H9 (cell line): Measurements from ENCODE around the gene VRK2. TPM values are rescaled to one million over a fixed set of nuclear protein-coding genes. Genes with fewer than 3 reads are reported as not detected.

Source experiments
- DNase-seq: peaks from one replicate; pipeline ENCODE4 v3.0.0-alpha.2; 2017
- H2AFZ ChIP-seq: one replicate; pipeline ENCODE4 v1.6.1; 2013; ENCODE audit warnings: mild to moderate bottlenecking, low read length, control low read depth, moderate library complexity
- H2AK5ac ChIP-seq: 2 replicates; pipeline ENCODE4 v1.6.1; 2013; ENCODE audit warnings: low read length, control low read depth, mixed read lengths; ENCODE audit not compliant: insufficient read length
- H2BK120ac ChIP-seq: one replicate; pipeline ENCODE4 v1.6.1; 2013; ENCODE audit warnings: low read depth, mild to moderate bottlenecking, low read length, control low read depth, inconsistent platforms; ENCODE audit not compliant: poor library complexity, severe bottlenecking
- H2BK12ac ChIP-seq: 2 replicates; pipeline ENCODE4 v1.6.1; 2013; ENCODE audit warnings: low read length, control low read depth, mixed read lengths, low read depth; ENCODE audit not compliant: insufficient read length
- H2BK15ac ChIP-seq: 2 replicates; pipeline ENCODE4 v1.6.1; 2013; ENCODE audit warnings: low read depth, low read length, control low read depth
- H2BK20ac ChIP-seq: one replicate; pipeline ENCODE4 v1.6.1; 2013; ENCODE audit warnings: low read depth, mild to moderate bottlenecking, low read length, control low read depth, inconsistent platforms; ENCODE audit not compliant: poor library complexity, severe bottlenecking
- H2BK5ac ChIP-seq: 2 replicates; pipeline ENCODE4 v1.6.1; 2013; ENCODE audit warnings: low read length, control low read depth, mixed read lengths; ENCODE audit not compliant: insufficient read length
- H3K14ac ChIP-seq: 2 replicates; pipeline ENCODE4 v1.6.1; 2013; ENCODE audit warnings: low read length, control low read depth; ENCODE audit not compliant: insufficient read depth
- H3K18ac ChIP-seq: 2 replicates; pipeline ENCODE4 v1.6.1; 2013; ENCODE audit warnings: low read depth, mild to moderate bottlenecking, mixed read lengths, low read length, control low read depth; ENCODE audit not compliant: insufficient read length
- H3K23ac ChIP-seq: 2 replicates; pipeline ENCODE4 v1.6.1; 2013; ENCODE audit warnings: low read length, control low read depth, mixed read lengths, low read depth; ENCODE audit not compliant: insufficient read length
- H3K23me2 ChIP-seq: 2 replicates; pipeline ENCODE4 v1.6.1; 2013; ENCODE audit warnings: low read depth, mild to moderate bottlenecking, mixed read lengths, low read length, control low read depth; ENCODE audit not compliant: insufficient read length, poor library complexity, severe bottlenecking
- H3K27ac ChIP-seq: 2 replicates; pipeline ENCODE4 v1.5.1; 2013; ENCODE audit warnings: low read length, control low read depth, mixed read lengths, low read depth; ENCODE audit not compliant: insufficient read length
- H3K27me3 ChIP-seq: 2 replicates; pipeline ENCODE4 v1.6.1; 2013; ENCODE audit warnings: low read length, control low read depth, inconsistent platforms; ENCODE audit not compliant: insufficient read depth
- H3K4ac ChIP-seq: 2 replicates; pipeline ENCODE4 v1.6.1; 2013; ENCODE audit warnings: low read depth, mild to moderate bottlenecking, control low read depth, inconsistent platforms, low read length, moderate library complexity
- H3K4me1 ChIP-seq: 2 replicates; pipeline ENCODE4 v1.6.1; 2013; ENCODE audit warnings: low read length, control low read depth, inconsistent platforms; ENCODE audit not compliant: insufficient read depth
- H3K4me2 ChIP-seq: 2 replicates; pipeline ENCODE4 v1.6.1; 2013; ENCODE audit warnings: low read length, control low read depth, mixed read lengths; ENCODE audit not compliant: insufficient read length, insufficient read depth
- H3K56ac ChIP-seq: 2 replicates; pipeline ENCODE4 v1.6.1; 2013; ENCODE audit warnings: low read depth, mild to moderate bottlenecking, mixed read lengths, low read length, control low read depth; ENCODE audit not compliant: insufficient read length
- H3K79me1 ChIP-seq: 2 replicates; pipeline ENCODE4 v1.6.1; 2013; ENCODE audit warnings: low read depth, mild to moderate bottlenecking, moderate library complexity, low read length, control low read depth, inconsistent platforms; ENCODE audit not compliant: insufficient read depth, poor library complexity, severe bottlenecking
- H3K79me2 ChIP-seq: 2 replicates; pipeline ENCODE4 v1.6.1; 2013; ENCODE audit warnings: low read length, control low read depth, inconsistent platforms; ENCODE audit not compliant: insufficient read depth
- H3K9ac ChIP-seq: 2 replicates; pipeline ENCODE4 v1.6.1; 2013; ENCODE audit warnings: low read length, control low read depth, mixed read lengths; ENCODE audit not compliant: insufficient read length; ENCODE audit errors: extremely low read depth
- H3K9me3 ChIP-seq: one replicate; pipeline ENCODE4 v1.6.1; 2013; ENCODE audit warnings: low read depth, low read length, inconsistent platforms; ENCODE audit not compliant: control insufficient read depth
- H3T11ph ChIP-seq: one replicate; pipeline ENCODE4 v1.6.1; 2013; ENCODE audit warnings: mild to moderate bottlenecking, low read length, control low read depth, inconsistent platforms
- H4K20me1 ChIP-seq: one replicate; pipeline ENCODE4 v1.6.1; 2013; ENCODE audit not compliant: control insufficient read depth, insufficient read length, insufficient read depth
- H4K5ac ChIP-seq: 2 replicates; pipeline ENCODE4 v1.6.1; 2013; ENCODE audit warnings: low read depth, mild to moderate bottlenecking, mixed read lengths, low read length, control low read depth; ENCODE audit not compliant: insufficient read length
- H4K8ac ChIP-seq: replicated peaks from 2 replicates; pipeline ENCODE4 v1.6.1; 2013; ENCODE audit warnings: low read length, control low read depth, mixed read lengths, low read depth; ENCODE audit not compliant: insufficient read length
- H4K91ac ChIP-seq: 2 replicates; pipeline ENCODE4 v1.6.1; 2013; ENCODE audit warnings: low read depth, mild to moderate bottlenecking, moderate library complexity, mixed read lengths, low read length, control low read depth; ENCODE audit not compliant: insufficient read length
- H3K27ac Mint-ChIP-seq, 3 experiments: 2 replicates in 2 of 3; 3 replicates in 1 of 3; pipeline ENCODE4 v1.8.0; 2020 to 2021; ENCODE audit warnings: mixed read lengths in 3 of 3, mild to moderate bottlenecking in 1 of 3, moderate library complexity in 1 of 3
- H3K27me3 Mint-ChIP-seq: 2 replicates; pipeline ENCODE4 v1.8.0; 2021; ENCODE audit warnings: low read depth, mild to moderate bottlenecking, moderate library complexity, mixed read lengths
- H3K36me3 Mint-ChIP-seq, 3 experiments: 2 replicates in 2 of 3; 3 replicates in 1 of 3; pipeline ENCODE4 v1.8.0; 2020 to 2021; ENCODE audit warnings: low read depth in 3 of 3, mixed read lengths in 3 of 3; ENCODE audit not compliant: insufficient read depth in 1 of 3
- H3K4me1 Mint-ChIP-seq, 2 experiments: 2 replicates each; pipeline ENCODE4 v1.8.0; 2020; ENCODE audit warnings: mixed read lengths in 2 of 2
- H3K4me3 Mint-ChIP-seq, 2 experiments: 2 replicates in 1 of 2; 3 replicates in 1 of 2; pipeline ENCODE4 v1.8.0; 2020 to 2021; ENCODE audit warnings: mild to moderate bottlenecking in 2 of 2, mixed read lengths in 2 of 2, moderate library complexity in 1 of 2
- H3K9me3 Mint-ChIP-seq, 2 experiments: 2 replicates in 1 of 2; 3 replicates in 1 of 2; pipeline ENCODE4 v1.8.0; 2020; ENCODE audit warnings: mild to moderate bottlenecking in 2 of 2, mixed read lengths in 2 of 2, moderate library complexity in 1 of 2
- WGBS: extraction: QIAGEN DNeasy Blood & Tissue Kit; methylation state at CpG from one replicate; pipeline ENCODE4 v1.1.7; 2013; ENCODE audit warnings: missing lambda C conversion rate, low lambda C conversion rate, mixed read lengths; ENCODE audit not compliant: insufficient read length; ENCODE audit errors: extremely low coverage; 5-methylcytosine and 5-hydroxymethylcytosine counted together
- total RNA-seq: library from RNA; stranded (reverse); gene quantifications from 2 replicates; pipeline ENCODE4 v1.2.1, GENCODE V29; 2021
- TF ChIP-seq, protein P1 (sequence below): fragments of 200-600 bp; sonication (generic); conservative IDR thresholded peaks from 3 replicates; pipeline ENCODE4 v1.8.0; 2021; ENCODE audit warnings: antibody characterized with exemption, mild to moderate bottlenecking

VRK2 gene
- total RNA-seq, 1 experiment from 2014 or later, result 23.8 TPM

DNA sequence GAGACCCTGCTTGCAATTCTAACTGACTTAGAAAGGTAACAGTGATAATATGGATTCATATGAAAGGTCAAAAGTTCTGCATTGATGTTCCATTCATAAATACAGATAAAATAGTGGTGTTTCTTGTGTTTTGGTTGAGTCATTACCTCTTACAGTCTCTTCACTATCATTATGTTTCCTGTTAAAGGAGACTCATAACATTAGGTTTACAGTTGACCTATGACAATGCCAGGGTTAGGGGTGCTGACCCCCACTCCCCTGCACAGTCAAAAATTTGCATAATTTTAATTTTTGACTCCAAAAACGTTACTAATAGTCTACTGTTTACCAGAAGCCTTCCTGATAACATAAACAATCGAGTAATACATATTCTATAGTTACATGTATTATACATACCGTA is 75.4 kb downstream of the VRK2 start:
- TF ChIP-seq, protein P1, sequence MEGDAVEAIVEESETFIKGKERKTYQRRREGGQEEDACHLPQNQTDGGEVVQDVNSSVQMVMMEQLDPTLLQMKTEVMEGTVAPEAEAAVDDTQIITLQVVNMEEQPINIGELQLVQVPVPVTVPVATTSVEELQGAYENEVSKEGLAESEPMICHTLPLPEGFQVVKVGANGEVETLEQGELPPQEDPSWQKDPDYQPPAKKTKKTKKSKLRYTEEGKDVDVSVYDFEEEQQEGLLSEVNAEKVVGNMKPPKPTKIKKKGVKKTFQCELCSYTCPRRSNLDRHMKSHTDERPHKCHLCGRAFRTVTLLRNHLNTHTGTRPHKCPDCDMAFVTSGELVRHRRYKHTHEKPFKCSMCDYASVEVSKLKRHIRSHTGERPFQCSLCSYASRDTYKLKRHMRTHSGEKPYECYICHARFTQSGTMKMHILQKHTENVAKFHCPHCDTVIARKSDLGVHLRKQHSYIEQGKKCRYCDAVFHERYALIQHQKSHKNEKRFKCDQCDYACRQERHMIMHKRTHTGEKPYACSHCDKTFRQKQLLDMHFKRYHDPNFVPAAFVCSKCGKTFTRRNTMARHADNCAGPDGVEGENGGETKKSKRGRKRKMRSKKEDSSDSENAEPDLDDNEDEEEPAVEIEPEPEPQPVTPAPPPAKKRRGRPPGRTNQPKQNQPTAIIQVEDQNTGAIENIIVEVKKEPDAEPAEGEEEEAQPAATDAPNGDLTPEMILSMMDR, result no peak
- Histone ChIP-seq H3K79me1 (no peaks in the 10 kb centered on the region), H3K14ac (no peak overlapping the region), H2BK12ac (no peak overlapping the region), H3K4ac (no peak overlapping the region), H3K79me2 (no peaks in the 10 kb centered on the region), H3K9ac (no peak overlapping the region), H3K23me2 (no peaks in the 10 kb centered on the region), H3K9me3 (no peaks in the 10 kb centered on the region), H3K27me3 (no peaks in the 10 kb centered on the region), H2AK5ac (no peak overlapping the region), H3K23ac (no peak overlapping the region), H3K56ac (no peak overlapping the region), H4K91ac (no peak overlapping the region), H4K5ac (no peak overlapping the region), H2BK20ac (no peak overlapping the region), H2BK15ac (no peak overlapping the region), H3K27ac (no peak overlapping the region), H4K8ac (no peak overlapping the region), H3K4me2 (no peak overlapping the region), H4K20me1 (no peaks in the 10 kb centered on the region), H3K4me1 (no peaks in the 10 kb centered on the region), H2BK5ac (no peak overlapping the region), H3K18ac (no peak overlapping the region), H2AFZ (no peak overlapping the region), H2BK120ac (no peak overlapping the region), H3T11ph (no peak overlapping the region)
- Mint-ChIP-seq H3K9me3 (peaks cover 18 to 22% of the 10 kb centered on the region in 2 experiments), H3K36me3 (peaks cover 25 to 35% (median 25%) of the 10 kb centered on the region in 3 experiments), H3K27ac (no peak overlapping the region), H3K27me3 (no peaks in the 10 kb centered on the region), H3K4me3 (no peak overlapping the region), H3K4me1 (no peaks in the 10 kb centered on the region)
- no peak for DNase-seq
- no CpG with 5 or more reads among the region's 3 CpGs for WGBS
